ENCODE data around the gene KRTAP10-11.
"Not testable (repeated sequence)": the region's sequence is repeated elsewhere in the genome, so short reads cannot be mapped to it uniquely, and the experiment has no call there.

KRTAP10-11 gene

GRCh38 chr21:44615911-44616590 is 30.2 kb upstream of the KRTAP10-11 start:
- no peak for DNase-seq

GRCh38 chr21:44616591-44616926 is 29.7 kb upstream of the KRTAP10-11 start:
- DNase-seq = no peak

- DNase-seq = no peak
These were observed 29.1 kb upstream of the KRTAP10-11 start for GRCh38 chr21:44617071-44617501.

- no peak for DNase-seq
These were observed 27.7 kb upstream of the KRTAP10-11 start for GRCh38 chr21:44618504-44618903.

GRCh38 chr21:44618909-44619308 is 27.3 kb upstream of the KRTAP10-11 start:
- peak; percentile 50 for DNase-seq

- DNase-seq = no peak
These were observed 26.3 kb upstream of the KRTAP10-11 start for GRCh38 chr21:44619886-44620285.

- no peak for DNase-seq
These were observed 22.6 kb upstream of the KRTAP10-11 start for GRCh38 chr21:44623575-44623974.

- no peak for DNase-seq
These were observed 20.5 kb upstream of the KRTAP10-11 start for GRCh38 chr21:44625756-44626155.

- DNase-seq = no peak
These were observed 20.0 kb upstream of the KRTAP10-11 start for GRCh38 chr21:44626262-44626661.

GRCh38 chr21:44626673-44627143 is 19.5 kb upstream of the KRTAP10-11 start, which contains the start of gene KRTAP10-9:
TSS of gene KRTAP10-9 (plus strand) at chr21:44627093. CDS start at chr21:44627172, 79 bp downstream.
- no peak for DNase-seq

GRCh38 chr21:44627181-44627822 is 18.9 kb upstream of the KRTAP10-11 start:
- DNase-seq = not testable (repeated sequence)

GRCh38 chr21:44627831-44628233 is 18.4 kb upstream of the KRTAP10-11 start:
- not testable (repeated sequence) for DNase-seq

- DNase-seq = no peak
These were observed 17.4 kb upstream of the KRTAP10-11 start for GRCh38 chr21:44628707-44629391.

- no peak for DNase-seq
These were observed 15.8 kb upstream of the KRTAP10-11 start for GRCh38 chr21:44630440-44630839.

GRCh38 chr21:44632067-44632466 is 14.1 kb upstream of the KRTAP10-11 start:
- DNase-seq = no peak

- DNase-seq = no peak
These were observed 9.8 kb upstream of the KRTAP10-11 start for GRCh38 chr21:44636209-44637017.

GRCh38 chr21:44637018-44637850 is 9.0 kb upstream of the KRTAP10-11 start, which contains the start of gene KRTAP10-10:
TSS of gene KRTAP10-10 (plus strand) at chr21:44637356. CDS start at chr21:44637418, 62 bp downstream.
- no peak for DNase-seq

GRCh38 chr21:44637851-44638348 is 8.3 kb upstream of the KRTAP10-11 start:
- DNase-seq = not testable (repeated sequence)

- not testable (repeated sequence) for DNase-seq
These were observed 7.5 kb upstream of the KRTAP10-11 start for GRCh38 chr21:44638506-44639330.

- no peak for DNase-seq
These were observed 6.9 kb upstream of the KRTAP10-11 start for GRCh38 chr21:44639331-44639655.

GRCh38 chr21:44640761-44641160 is 5.5 kb upstream of the KRTAP10-11 start:
- DNase-seq = no peak
